ENCODE measurements around the gene SCTR. TPM values are rescaled to one million over a fixed set of nuclear protein-coding genes. Genes with fewer than 3 reads are reported as not detected.

The SCTR gene
- polyA plus RNA-seq, 3 donors: not detected

DNA sequence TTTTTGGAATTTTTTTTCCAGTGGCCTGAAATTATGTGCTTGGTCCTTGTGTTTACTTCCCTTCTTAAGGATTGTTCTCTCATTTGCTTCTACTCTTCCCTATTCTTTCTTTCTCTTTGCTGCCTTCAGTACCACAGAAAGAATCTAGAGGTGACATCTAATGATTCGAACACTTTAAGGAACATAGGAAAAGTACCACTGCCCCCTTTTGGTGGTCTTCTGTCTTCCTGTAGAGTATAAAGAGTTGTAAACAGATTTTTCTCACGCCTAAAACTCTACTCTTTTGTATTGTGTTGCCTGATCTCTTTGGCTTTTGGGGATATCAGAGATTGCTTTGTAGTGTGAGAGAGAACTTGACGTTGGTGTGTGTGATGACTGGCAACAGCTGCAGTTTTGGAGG, 7.0 kb upstream of the SCTR start:
- peaks cover 5% of the 10 kb centered on the region in 2 donors for H3K27me3 ChIP-seq (ENCODE audit: control insufficient read depth in 2 of 2, insufficient read depth in 2 of 2, low read length in 2 of 2)
- no peaks in the 10 kb centered on the region for H3K4me1 ChIP-seq (ENCODE audit: control insufficient read depth in 1 of 2, insufficient read depth in 2 of 2, low read length in 2 of 2)
- Mint-ChIP-seq H3K36me3 (no peaks in the 10 kb centered on the region), H3K4me1 (no peaks in the 10 kb centered on the region), H3K27ac (no peak overlapping the region), H3K9me3 (peaks cover 9 to 34% (median 17%) of the 10 kb centered on the region in 7 donors), H3K4me3 (peak overlapping the region in 1 of 2 donors; percentile 33), H3K27me3 (ENCODE audit: low read depth in 3 of 3) (peaks cover 3 to 5% (median 4%) of the 10 kb centered on the region in 3 donors)
- TF ChIP-seq, protein P1, sequence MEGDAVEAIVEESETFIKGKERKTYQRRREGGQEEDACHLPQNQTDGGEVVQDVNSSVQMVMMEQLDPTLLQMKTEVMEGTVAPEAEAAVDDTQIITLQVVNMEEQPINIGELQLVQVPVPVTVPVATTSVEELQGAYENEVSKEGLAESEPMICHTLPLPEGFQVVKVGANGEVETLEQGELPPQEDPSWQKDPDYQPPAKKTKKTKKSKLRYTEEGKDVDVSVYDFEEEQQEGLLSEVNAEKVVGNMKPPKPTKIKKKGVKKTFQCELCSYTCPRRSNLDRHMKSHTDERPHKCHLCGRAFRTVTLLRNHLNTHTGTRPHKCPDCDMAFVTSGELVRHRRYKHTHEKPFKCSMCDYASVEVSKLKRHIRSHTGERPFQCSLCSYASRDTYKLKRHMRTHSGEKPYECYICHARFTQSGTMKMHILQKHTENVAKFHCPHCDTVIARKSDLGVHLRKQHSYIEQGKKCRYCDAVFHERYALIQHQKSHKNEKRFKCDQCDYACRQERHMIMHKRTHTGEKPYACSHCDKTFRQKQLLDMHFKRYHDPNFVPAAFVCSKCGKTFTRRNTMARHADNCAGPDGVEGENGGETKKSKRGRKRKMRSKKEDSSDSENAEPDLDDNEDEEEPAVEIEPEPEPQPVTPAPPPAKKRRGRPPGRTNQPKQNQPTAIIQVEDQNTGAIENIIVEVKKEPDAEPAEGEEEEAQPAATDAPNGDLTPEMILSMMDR (IDR thresholded peaks at IDR 0.05): no peak
- H3K79me2 ChIP-seq (ENCODE audit: insufficient read depth, low read length): no peaks in the 10 kb centered on the region
- no peaks in the 10 kb centered on the region for H3K36me3 ChIP-seq (replicated peaks in 1 of 2; ENCODE audit: control insufficient read depth in 1 of 2, insufficient read depth in 2 of 2, low read length in 2 of 2)
- no peak overlapping the region for H3K27ac ChIP-seq (ENCODE audit: low read depth in 1 of 2, low read length in 2 of 2)
- H3K4me3 ChIP-seq (replicated peaks in 1 of 3; ENCODE audit: low read depth in 2 of 3, low read length in 3 of 3): no peak overlapping the region
- H3K9me3 ChIP-seq (replicated peaks in 1 of 2; ENCODE audit: control insufficient read depth in 1 of 2, insufficient read depth in 1 of 2, low read length in 2 of 2): peaks cover 5 to 17% of the 10 kb centered on the region in 2 donors
- no peak overlapping the region for H3K4me2 ChIP-seq (replicated peaks; ENCODE audit: extremely low read depth, low read length, poor library complexity, severe bottlenecking)
- intact Hi-C loops (cut with micrococcal nuclease): no loop called here
- no peak overlapping the region for H2AFZ ChIP-seq (ENCODE audit: insufficient read depth, low read depth, low read length, poor library complexity, severe bottlenecking)
- WGBS (ENCODE audit: insufficient coverage): 100% methylated on average over 1 of the region's 3 CpGs
- no peak for DNase-seq
- no peak overlapping the region for H3K9ac ChIP-seq (ENCODE audit: insufficient read depth, low read length, poor library complexity, severe bottlenecking)
- H4K20me1 ChIP-seq (ENCODE audit: insufficient read depth, low read length): no peaks in the 10 kb centered on the region

DNA sequence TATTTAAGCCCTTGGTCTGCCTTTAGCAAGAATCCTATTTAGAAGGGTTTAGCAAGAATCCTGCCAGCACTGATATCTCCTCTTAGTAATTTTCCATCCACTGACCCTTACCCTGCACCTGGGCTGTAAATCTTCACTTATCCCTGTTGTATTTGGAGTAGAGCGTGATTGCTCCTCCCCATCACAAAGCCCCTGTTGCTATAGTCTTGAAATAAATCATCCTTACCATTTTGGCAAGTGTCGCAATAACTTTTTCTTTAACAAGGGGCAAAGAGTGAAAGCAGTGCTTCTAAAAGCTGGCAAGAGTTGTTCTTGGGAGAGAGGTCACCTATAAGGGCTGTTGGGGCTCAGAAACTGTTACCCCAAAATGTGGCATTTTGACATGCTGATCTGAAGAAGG, 3.7 kb upstream of the SCTR start:
- H3K4me1 Mint-ChIP-seq: no peaks in the 10 kb centered on the region
- Histone ChIP-seq H3K36me3 (replicated peaks in 1 of 2; ENCODE audit: control insufficient read depth in 1 of 2, insufficient read depth in 2 of 2, low read length in 2 of 2) (no peaks in the 10 kb centered on the region), H3K4me1 (ENCODE audit: control insufficient read depth in 1 of 2, insufficient read depth in 2 of 2, low read length in 2 of 2) (no peaks in the 10 kb centered on the region), H3K9me3 (replicated peaks in 1 of 2; ENCODE audit: control insufficient read depth in 1 of 2, insufficient read depth in 1 of 2, low read length in 2 of 2) (peaks cover 0 to 6% of the 10 kb centered on the region in 2 donors), H3K4me2 (replicated peaks; ENCODE audit: extremely low read depth, low read length, poor library complexity, severe bottlenecking) (no peak overlapping the region), H3K27me3 (ENCODE audit: control insufficient read depth in 2 of 2, insufficient read depth in 2 of 2, low read length in 2 of 2) (peaks cover 26 to 34% of the 10 kb centered on the region in 2 donors), H3K4me3 (replicated peaks in 1 of 3; ENCODE audit: low read depth in 2 of 3, low read length in 3 of 3) (no peak overlapping the region), H3K9ac (ENCODE audit: insufficient read depth, low read length, poor library complexity, severe bottlenecking) (no peak overlapping the region), H2AFZ (ENCODE audit: insufficient read depth, low read depth, low read length, poor library complexity, severe bottlenecking) (no peak overlapping the region), H3K27ac (ENCODE audit: low read depth in 1 of 2, low read length in 2 of 2) (no peak overlapping the region), H3K79me2 (ENCODE audit: insufficient read depth, low read length) (no peaks in the 10 kb centered on the region), H4K20me1 (ENCODE audit: insufficient read depth, low read length) (no peaks in the 10 kb centered on the region)
- H3K36me3 Mint-ChIP-seq: no peaks in the 10 kb centered on the region
- peaks cover 27 to 30% (median 29%) of the 10 kb centered on the region in 3 donors for H3K27me3 Mint-ChIP-seq (ENCODE audit: low read depth in 3 of 3)
- H3K9me3 Mint-ChIP-seq: peaks cover 2 to 22% (median 7%) of the 10 kb centered on the region in 7 donors
- no peak for DNase-seq
- 80% methylated on average over 1 of the region's 2 CpGs for WGBS (ENCODE audit: insufficient coverage)
- no peak overlapping the region for H3K4me3 Mint-ChIP-seq
- H3K27ac Mint-ChIP-seq: no peak overlapping the region
- TF ChIP-seq, protein P1 (IDR thresholded peaks at IDR 0.05): no peak
- intact Hi-C loops (cut with micrococcal nuclease): no loop called here

Measured in CD14-positive monocyte (primary cell).